Skeletal muscle tissue (tissue), 4 donors: Measurements from ENCODE around the gene PLPPR3. TPM values are rescaled to one million over a fixed set of nuclear protein-coding genes. Genes with fewer than 3 reads are reported as not detected.

Experiments
- H3K27ac ChIP-seq: one replicate; pipeline ENCODE4 v1.7.0; 2013; ENCODE audit warnings: mild to moderate bottlenecking, low read depth, low read length, inconsistent platforms
- H3K27me3 ChIP-seq, 3 donors: one replicate each; pipeline ENCODE4 v1.7.0; 2013; ENCODE audit warnings: low read length in 3 of 3; ENCODE audit not compliant: control insufficient read depth in 3 of 3, insufficient read depth in 3 of 3
- H3K36me3 ChIP-seq, 3 donors: one replicate each; pipeline ENCODE4 v1.7.0; 2013; ENCODE audit warnings: low read length in 3 of 3; ENCODE audit not compliant: control insufficient read depth in 3 of 3, insufficient read depth in 3 of 3
- H3K4me1 ChIP-seq, 3 donors: one replicate each; pipeline ENCODE4 v1.7.0; 2013; ENCODE audit warnings: low read length in 3 of 3, mild to moderate bottlenecking in 3 of 3; ENCODE audit not compliant: control insufficient read depth in 3 of 3, insufficient read depth in 3 of 3
- H3K4me3 ChIP-seq, 3 donors: one replicate each; pipeline ENCODE4 v1.7.0; 2013; ENCODE audit warnings: low read length in 3 of 3
- H3K9ac ChIP-seq, 3 donors: one replicate each; pipeline ENCODE4 v1.7.0; 2013; ENCODE audit warnings: low read length in 3 of 3, mild to moderate bottlenecking in 3 of 3, moderate library complexity in 2 of 3, low read depth in 1 of 3
- H3K9me3 ChIP-seq, 3 donors: one replicate each; pipeline ENCODE4 v1.7.0; 2013; ENCODE audit warnings: low read length in 3 of 3; ENCODE audit not compliant: control insufficient read depth in 3 of 3
- total RNA-seq: library from RNA; depleted of rRNA; stranded (reverse); fragments of >200 nt; gene quantifications from one replicate; pipeline ENCODE4 v1.2.3, GENCODE V29; 2014
- donor health status: Osteomylitis.

PLPPR3 gene
- total RNA-seq, 1 donor from 2014 or later = 0.52 TPM

GRCh38 chr19:803099-803561 lies 18.6 kb downstream of the PLPPR3 start:
- Histone ChIP-seq H3K4me1 (peaks cover 55 to 61% (median 56%) of the 10 kb centered on the region in 3 donors), H3K9me3 (no peaks in the 10 kb centered on the region), H3K9ac (peak overlapping the region in 1 of 3 donors; percentile 76), H3K27me3 (no peaks in the 10 kb centered on the region), H3K36me3 (peaks cover 46 to 49% (median 47%) of the 10 kb centered on the region in 3 donors), H3K27ac (peak overlapping the region; percentile 62), H3K4me3 (peak overlapping the region in 1 of 3 donors; percentile 59)

- Histone ChIP-seq H3K27me3 (no peaks in the 10 kb centered on the region), H3K9me3 (no peaks in the 10 kb centered on the region), H3K4me1 (peaks cover 55 to 61% (median 56%) of the 10 kb centered on the region in 3 donors), H3K9ac (peak overlapping the region; percentile 20 to 76 (median 50)), H3K36me3 (peaks cover 41 to 44% (median 42%) of the 10 kb centered on the region in 3 donors), H3K4me3 (peak overlapping the region; percentile 23 to 61 (median 59)), H3K27ac (peak overlapping the region; percentile 62)
Observed at GRCh38 chr19:802498-803098, 19.2 kb downstream of the PLPPR3 start.

GRCh38 chr19:801861-802497 lies 19.8 kb downstream of the PLPPR3 start:
- H3K4me3 ChIP-seq = peak overlapping the region; percentile 56 to 61 (median 59)
- H3K36me3 ChIP-seq = peaks cover 35 to 38% (median 36%) of the 10 kb centered on the region in 3 donors
- H3K27me3 ChIP-seq = no peaks in the 10 kb centered on the region
- H3K4me1 ChIP-seq = peaks cover 55 to 61% (median 56%) of the 10 kb centered on the region in 3 donors
- no peaks in the 10 kb centered on the region for H3K9me3 ChIP-seq
- H3K9ac ChIP-seq = peak overlapping the region; percentile 20 to 76 (median 50)
- peak overlapping the region; percentile 62 for H3K27ac ChIP-seq

- peak overlapping the region; percentile 62 for H3K27ac ChIP-seq
- H3K27me3 ChIP-seq = no peaks in the 10 kb centered on the region
- peaks cover 28 to 32% (median 30%) of the 10 kb centered on the region in 3 donors for H3K36me3 ChIP-seq
- no peaks in the 10 kb centered on the region for H3K9me3 ChIP-seq
- H3K4me3 ChIP-seq = peak overlapping the region; percentile 56 to 61 (median 59)
- H3K9ac ChIP-seq = peak overlapping the region; percentile 50 to 76 (median 61)
- peaks cover 55 to 66% (median 57%) of the 10 kb centered on the region in 3 donors for H3K4me1 ChIP-seq
Observed at GRCh38 chr19:801030-801860, 20.5 kb downstream of the PLPPR3 start.

- Histone ChIP-seq H3K4me1 (peaks cover 62 to 74% (median 64%) of the 10 kb centered on the region in 3 donors), H3K4me3 (peak overlapping the region; percentile 51 to 61 (median 59)), H3K9me3 (no peaks in the 10 kb centered on the region), H3K9ac (peak overlapping the region; percentile 62 to 76 (median 70)), H3K27ac (peak overlapping the region; percentile 44), H3K27me3 (no peaks in the 10 kb centered on the region), H3K36me3 (peaks cover 23 to 28% (median 28%) of the 10 kb centered on the region in 3 donors)
Observed at GRCh38 chr19:800360-801029, 21.3 kb downstream of the PLPPR3 start.

- Histone ChIP-seq H3K4me3 (peak overlapping the region; percentile 74 to 93 (median 81)), H3K27ac (peak overlapping the region; percentile 77), H3K36me3 (peaks cover 12 to 16% (median 16%) of the 10 kb centered on the region in 3 donors), H3K9ac (peak overlapping the region; percentile 81 to 88 (median 88)), H3K4me1 (peaks cover 67 to 80% (median 68%) of the 10 kb centered on the region in 3 donors), H3K27me3 (no peaks in the 10 kb centered on the region), H3K9me3 (no peaks in the 10 kb centered on the region)
Observed at GRCh38 chr19:799076-799881, 22.5 kb downstream of the PLPPR3 start.

GRCh38 chr19:798415-799075 lies 23.2 kb downstream of the PLPPR3 start:
- Histone ChIP-seq H3K4me1 (peaks cover 64 to 72% (median 65%) of the 10 kb centered on the region in 3 donors), H3K9me3 (no peaks in the 10 kb centered on the region), H3K4me3 (peak overlapping the region; percentile 74 to 93 (median 81)), H3K27me3 (no peaks in the 10 kb centered on the region), H3K36me3 (peaks cover 8 to 9% (median 9%) of the 10 kb centered on the region in 3 donors), H3K9ac (peak overlapping the region; percentile 81 to 88 (median 88)), H3K27ac (peak overlapping the region; percentile 77)

GRCh38 chr19:797528-798414 lies 24.0 kb downstream of the PLPPR3 start:
- H3K9me3 ChIP-seq = no peaks in the 10 kb centered on the region
- peak overlapping the region; percentile 77 for H3K27ac ChIP-seq
- peaks cover 57 to 65% (median 57%) of the 10 kb centered on the region in 3 donors for H3K4me1 ChIP-seq
- no peaks in the 10 kb centered on the region for H3K27me3 ChIP-seq
- peaks cover 6 to 9% (median 6%) of the 10 kb centered on the region in 3 donors for H3K36me3 ChIP-seq
- peak overlapping the region; percentile 74 to 93 (median 81) for H3K4me3 ChIP-seq
- H3K9ac ChIP-seq = peak overlapping the region; percentile 81 to 88 (median 88)
